ENCODE results near the gene C9.
"Not testable (repeated sequence)": the region's sequence is repeated elsewhere in the genome, so short reads cannot be mapped to it uniquely, and the experiment has no call there.

C9 gene

DNA sequence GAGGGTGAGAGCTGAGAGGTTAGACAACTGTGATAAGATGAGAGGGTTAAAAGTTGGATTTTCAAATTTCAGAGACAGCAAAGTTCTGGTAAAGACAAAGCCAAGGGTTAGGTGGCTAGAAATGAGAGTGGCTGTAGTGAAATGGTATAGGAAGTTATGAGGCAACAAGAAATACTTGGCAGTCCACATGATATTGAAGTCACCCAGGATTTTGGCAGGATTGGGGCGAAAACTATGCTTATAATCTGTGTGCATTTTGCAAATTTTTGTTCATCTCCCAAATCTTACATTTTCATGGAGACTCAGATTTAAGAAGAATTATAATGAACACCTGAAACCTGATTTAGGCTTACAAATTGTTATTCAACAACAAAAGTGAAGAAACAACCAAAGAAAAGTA lies 35.6 kb downstream of the C9 start:
- no peak for DNase-seq (ENCODE audit: low read depth)

- DNase-seq (ENCODE audit: low read depth), result no peak
These were observed 40.8 kb downstream of the C9 start for GRCh38 chr5:39323542-39323941.

DNA sequence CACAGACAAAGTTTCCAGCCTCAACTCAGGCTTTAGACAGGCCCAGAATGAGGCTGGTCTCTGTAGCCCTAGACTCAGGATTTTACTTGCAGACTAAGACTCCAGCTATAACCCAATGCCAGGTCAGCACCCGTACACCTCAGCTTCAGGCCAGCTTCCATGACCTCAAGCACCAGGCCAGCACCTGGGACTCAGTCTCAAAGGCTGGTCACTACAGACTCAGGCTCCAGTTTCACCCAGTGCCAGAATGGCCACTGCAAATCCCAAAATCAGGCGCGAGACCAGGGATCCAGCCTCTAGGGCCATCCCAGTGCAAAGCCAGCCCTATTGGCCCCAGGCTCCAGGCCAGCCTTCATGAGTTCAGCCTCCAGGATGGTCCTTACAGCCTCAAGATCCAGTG lies 44.9 kb downstream of the C9 start:
- no peak for DNase-seq (ENCODE audit: low read depth)

DNA sequence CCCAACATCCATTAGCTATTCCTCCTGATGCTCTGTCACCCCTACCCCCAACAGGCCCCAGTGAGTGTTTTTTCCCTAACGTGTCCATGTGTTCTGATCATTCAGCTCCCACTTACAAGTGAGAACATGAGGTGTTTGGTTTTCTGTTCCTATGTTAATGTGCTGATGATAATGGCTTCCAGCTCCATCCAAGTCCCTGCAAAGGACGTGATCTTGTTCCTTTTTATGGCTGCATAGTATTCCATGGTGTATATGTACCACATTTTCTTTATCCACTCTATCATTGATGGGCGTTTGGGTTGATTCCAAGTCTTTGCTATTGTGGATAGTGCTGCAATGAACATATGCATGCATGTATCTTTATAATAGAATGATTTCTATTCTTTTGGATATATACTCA lies 47.8 kb downstream of the C9 start:
- not testable (repeated sequence) for DNase-seq (ENCODE audit: low read depth)

DNA sequence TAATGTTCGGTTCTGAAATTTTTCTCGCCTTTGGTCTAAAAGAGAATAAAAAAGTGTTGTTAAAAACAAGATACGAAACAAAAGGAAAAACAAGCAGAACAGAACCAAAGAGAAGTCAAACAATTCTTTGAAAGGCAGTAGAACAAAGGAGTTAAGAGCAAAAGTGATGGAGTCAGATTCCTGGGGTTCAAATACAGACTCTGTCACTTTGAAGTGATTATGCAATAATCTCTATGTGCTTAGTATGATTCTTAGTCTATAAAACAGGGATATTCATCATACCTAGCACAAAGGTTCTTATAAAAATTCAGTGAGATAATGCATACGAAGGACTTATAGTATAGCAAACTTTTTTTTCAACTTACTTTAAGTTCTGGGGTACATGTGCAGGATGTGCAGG lies 48.3 kb downstream of the C9 start:
- DNase-seq (ENCODE audit: low read depth), result no peak

DNA sequence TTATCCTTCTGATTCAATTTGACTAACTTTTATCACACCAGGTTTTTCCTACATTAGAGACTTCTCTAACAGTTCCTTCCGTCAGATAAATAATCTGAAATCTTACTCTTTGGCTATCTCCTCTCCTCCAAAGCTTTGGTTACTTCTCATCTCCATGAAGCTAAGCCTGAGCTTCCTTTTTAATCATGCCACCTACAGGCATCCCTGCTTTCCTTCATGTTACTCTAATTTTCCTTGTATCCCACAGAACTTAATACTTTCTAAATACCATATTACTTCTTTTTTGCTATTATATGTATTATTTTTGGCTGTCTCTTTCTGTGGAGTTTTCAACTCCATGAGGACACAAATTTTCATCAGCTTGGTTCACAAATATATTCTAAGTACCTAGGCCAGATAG lies 49.7 kb downstream of the C9 start:
- no peak for DNase-seq (ENCODE audit: low read depth)

DNA sequence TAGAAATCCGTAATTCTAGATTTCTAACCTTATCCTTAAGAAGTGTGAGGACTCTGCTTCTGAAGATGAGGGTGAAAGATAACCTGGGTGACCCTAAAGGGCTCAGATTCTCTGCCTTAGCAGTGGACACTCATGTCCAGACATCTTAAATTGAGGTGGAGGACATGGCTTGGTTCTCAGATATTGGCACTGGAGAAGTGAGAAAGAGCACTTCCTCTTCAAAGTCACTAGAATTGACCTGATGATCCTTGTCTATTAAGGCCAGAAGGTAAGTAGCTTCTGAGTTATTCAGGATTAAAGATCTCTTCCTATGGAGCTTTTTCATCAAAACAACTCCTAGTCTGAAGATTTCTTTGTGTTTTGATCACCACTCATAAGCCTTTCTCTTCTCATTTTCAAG lies 54.8 kb downstream of the C9 start:
- no peak for DNase-seq (ENCODE audit: low read depth)

DNA sequence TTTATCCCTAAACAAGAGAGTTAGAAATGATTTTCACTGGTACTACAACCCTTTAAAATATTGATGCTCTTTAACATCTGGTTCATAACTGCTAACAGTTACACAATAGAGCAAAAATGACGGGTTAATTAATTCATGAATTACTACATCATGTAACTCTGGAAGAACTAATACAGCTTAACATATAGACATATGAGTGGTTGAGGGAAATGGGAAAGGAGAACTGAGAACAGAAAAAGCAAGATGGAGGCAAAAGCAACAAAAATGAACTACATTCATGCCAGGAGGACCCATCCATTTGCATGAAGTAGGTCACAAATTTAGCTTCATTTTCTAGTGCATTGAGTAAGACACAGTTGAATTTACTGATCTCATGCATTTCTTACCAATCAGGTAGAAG lies 61.8 kb downstream of the C9 start:
- no peak for DNase-seq (ENCODE audit: low read depth)

DNA sequence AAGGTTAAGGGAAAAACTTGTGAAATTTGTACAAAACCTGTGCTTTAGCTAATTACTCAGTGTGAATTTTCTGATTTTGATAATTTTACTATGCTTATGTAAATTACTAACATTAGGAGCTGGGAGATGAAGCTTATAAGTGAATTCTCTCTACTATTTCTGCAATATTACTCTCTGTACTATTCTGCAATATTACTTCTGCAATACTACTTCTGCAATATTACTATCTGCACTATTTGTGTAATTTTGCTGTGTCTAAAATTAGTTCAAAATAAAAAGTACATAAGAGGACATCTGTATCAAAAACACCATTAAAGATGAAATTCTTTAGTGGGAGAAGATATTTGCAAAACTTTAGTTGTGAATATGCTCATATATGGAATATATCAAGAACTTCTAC lies 62.9 kb downstream of the C9 start:
- no peak for DNase-seq (ENCODE audit: low read depth)

- no peak for DNase-seq (ENCODE audit: low read depth)
These were observed 64.3 kb downstream of the C9 start for GRCh38 chr5:39299962-39300361.

DNA sequence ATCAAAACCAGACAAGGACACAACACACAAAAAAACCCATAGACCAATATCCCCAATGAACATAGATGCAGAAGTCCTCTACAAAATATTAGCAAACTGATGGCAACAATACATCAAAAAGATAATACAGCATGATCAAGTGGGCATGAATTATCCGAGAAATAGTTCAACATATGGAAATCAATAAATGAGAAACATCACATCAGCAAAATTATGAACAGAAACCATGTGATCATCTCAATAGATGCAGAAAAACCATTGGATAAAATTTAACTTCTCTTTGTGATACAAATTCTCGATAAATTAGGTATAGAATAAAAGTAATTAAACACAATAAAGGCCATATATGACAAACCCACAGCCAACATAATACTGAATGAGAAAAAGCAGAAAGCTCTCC lies 69.6 kb downstream of the C9 start:
- DNase-seq (ENCODE audit: low read depth), result no peak

DNA sequence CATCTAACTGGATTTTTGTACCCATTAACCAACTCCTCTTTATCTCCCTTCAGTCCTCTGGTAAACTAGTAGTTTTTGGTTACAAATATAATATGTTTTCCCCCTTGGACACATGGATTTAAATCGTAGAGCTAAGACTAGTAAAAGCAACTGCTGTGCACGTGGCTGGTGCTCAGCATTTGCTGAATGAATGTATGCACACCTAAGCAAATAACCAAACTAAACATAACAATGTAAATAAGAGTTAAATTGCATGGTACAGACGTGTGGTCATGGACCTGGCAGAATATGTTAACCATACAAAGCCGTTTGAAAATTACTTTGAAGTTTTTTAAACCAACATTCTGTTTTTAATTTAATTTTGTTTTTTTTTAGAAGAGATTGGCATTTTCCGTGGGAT lies 79.7 kb downstream of the C9 start:
- DNase-seq (ENCODE audit: low read depth), result no peak

DNA sequence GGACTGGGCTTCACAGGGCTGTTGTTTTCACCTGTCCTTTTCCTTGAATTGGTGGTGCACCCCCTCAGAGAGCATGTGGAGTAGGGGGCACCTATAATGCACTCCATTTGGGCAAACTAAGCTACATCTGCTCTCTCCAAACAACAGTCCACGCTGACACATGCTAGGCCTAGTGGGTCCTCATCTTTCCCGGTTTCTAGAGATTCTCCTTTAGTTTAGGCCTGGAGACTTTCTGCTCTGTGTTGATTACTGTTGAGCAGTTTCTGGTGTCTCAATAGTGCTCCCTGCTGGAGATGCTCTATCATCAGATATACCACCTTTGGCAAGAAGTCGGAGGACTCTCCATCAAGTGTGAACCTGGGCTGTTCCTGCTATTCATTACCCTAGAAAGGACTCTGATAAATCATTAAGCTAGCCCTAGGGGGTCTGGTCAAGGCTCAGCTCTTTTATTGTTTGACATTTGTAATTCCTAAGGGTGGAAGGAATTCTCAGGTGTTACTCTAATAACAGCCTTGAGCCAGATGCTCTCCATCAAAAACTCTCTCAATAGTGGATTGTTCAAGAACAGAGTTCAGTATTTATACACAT lies 81.0 kb downstream of the C9 start:
- DNase-seq (ENCODE audit: low read depth), result peak; percentile 78

DNA sequence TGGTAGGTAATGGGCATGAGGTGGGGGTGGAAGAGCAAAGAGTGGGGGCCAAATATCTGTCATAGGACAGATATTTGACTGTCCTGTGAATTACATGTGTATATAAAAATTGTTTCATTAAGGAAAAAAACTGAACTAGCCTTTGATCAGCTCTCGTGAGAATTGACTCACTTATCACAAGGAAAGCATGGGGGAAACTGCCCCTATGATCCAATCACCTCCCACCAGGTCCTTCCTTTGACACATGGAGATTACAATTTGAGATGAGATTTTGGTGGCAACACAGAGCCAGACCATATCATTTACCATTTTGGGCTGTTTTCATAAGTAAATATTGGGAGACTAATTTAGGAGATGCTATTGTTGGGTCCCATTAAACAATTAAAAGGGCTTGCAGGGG lies 81.7 kb downstream of the C9 start:
- DNase-seq (ENCODE audit: low read depth), result no peak

- not testable (repeated sequence) for DNase-seq (ENCODE audit: low read depth)
These were observed 88.4 kb downstream of the C9 start for GRCh38 chr5:39275865-39276264.

GRCh38 chr5:39274398-39275085 lies 89.8 kb downstream of the C9 start:
- DNase-seq (ENCODE audit: low read depth), result no peak

GRCh38 chr5:39273314-39273954 lies 90.9 kb downstream of the C9 start:
- no peak for DNase-seq (ENCODE audit: low read depth)

GRCh38 chr5:39272869-39273231 lies 91.4 kb downstream of the C9 start:
- DNase-seq (ENCODE audit: low read depth), result not testable (repeated sequence)

DNA sequence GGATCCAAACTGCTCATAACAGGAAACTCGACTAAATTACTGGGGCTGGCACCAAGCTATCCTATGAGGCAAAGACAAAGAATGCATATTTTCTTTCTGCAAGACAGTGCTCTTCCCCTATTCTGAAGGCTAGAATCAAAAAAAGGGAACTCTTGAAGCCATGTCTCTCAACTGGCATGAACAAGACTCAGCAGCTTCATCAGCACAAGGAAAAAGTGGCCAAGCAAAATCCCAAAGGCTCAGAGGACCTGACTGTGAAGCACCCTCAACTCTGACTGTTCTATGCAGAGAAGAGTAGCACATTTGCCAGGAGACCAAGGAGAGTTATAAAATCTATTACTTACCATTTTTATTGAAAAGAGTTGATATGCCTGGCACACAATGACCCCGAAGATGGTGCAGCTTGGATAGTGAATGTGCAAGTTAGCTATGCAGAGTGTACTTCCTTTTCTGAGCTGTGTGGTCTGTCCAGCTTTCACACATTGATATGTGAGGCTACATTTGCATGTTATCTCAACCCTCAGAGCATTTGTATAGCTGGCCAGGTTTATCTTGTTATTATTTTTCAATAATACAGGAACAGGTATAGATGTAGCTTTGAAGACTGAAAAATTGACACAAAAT lies 94.0 kb downstream of the C9 start:
- DNase-seq (ENCODE audit: low read depth), result no peak

DNA sequence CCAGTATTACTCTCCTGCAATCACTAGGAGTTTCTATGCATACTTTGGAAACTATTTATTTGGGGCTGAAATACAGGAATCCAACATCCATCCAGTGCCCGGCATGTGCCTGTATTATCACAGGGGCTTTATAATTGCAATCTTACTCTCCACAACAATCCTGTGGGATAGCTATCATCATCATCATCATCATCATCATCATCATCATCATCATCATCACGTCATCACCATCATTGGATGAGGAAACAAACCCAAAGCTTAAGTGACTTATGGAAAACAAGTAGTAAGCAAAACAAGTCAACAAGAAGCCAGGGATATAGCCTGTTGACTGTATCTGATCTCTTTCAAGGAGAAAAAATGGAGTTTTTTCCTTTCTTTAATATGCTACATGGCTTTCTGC lies 97.1 kb downstream of the C9 start:
- no peak for DNase-seq (ENCODE audit: low read depth)

GRCh38 chr5:39266442-39266841 lies 97.9 kb downstream of the C9 start:
- peak; percentile 63 for DNase-seq (ENCODE audit: low read depth)

GRCh38 chr5:39264528-39264927 lies 99.8 kb downstream of the C9 start:
- DNase-seq (ENCODE audit: low read depth), result no peak

DNA sequence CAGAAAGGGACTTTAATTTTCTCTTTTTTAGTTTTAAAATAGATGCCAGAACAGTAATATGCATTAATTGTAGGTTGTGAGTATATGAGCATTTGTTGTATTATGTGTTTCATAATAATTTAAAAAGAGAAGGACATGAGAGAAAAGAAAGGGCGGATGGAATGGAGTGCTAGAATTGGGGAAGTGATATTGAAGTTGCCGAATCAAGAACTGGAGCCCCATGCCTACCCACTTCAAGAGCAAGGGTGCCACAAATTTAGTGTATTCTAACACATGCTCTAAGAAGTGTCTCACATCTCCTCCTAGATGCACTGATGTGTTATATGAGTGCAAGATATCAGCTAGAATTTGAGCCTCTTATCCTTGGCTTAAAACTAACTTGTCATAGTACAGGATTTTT lies 101.3 kb downstream of the C9 start:
- no peak for DNase-seq (ENCODE audit: low read depth)

Data from EH (cell line).